Measurements from ENCODE around the gene CSAG3.
"Not testable (repeated sequence)": the region's sequence is repeated elsewhere in the genome, so short reads cannot be mapped to it uniquely, and the experiment has no call there.

GRCh38 chrX:152753686-152754650, 5.0 kb upstream of the CSAG3 start, which contains the start of gene MAGEA2:
- TF ChIP-seq, protein P1, sequence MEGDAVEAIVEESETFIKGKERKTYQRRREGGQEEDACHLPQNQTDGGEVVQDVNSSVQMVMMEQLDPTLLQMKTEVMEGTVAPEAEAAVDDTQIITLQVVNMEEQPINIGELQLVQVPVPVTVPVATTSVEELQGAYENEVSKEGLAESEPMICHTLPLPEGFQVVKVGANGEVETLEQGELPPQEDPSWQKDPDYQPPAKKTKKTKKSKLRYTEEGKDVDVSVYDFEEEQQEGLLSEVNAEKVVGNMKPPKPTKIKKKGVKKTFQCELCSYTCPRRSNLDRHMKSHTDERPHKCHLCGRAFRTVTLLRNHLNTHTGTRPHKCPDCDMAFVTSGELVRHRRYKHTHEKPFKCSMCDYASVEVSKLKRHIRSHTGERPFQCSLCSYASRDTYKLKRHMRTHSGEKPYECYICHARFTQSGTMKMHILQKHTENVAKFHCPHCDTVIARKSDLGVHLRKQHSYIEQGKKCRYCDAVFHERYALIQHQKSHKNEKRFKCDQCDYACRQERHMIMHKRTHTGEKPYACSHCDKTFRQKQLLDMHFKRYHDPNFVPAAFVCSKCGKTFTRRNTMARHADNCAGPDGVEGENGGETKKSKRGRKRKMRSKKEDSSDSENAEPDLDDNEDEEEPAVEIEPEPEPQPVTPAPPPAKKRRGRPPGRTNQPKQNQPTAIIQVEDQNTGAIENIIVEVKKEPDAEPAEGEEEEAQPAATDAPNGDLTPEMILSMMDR (conservative IDR thresholded peaks at IDR 0.05; ENCODE audit: low read depth, low read length), result not testable (repeated sequence)
- not testable (repeated sequence) for TF ChIP-seq FOS (IDR thresholded peaks at IDR 0.05; ENCODE audit: low read depth, low read length); POLR2A (IDR thresholded peaks at IDR 0.05; ENCODE audit: low read depth, low read length); MAZ (IDR thresholded peaks at IDR 0.05; ENCODE audit: borderline replicate concordance, low read depth, low read length); ELK1 (IDR thresholded peaks at IDR 0.05; ENCODE audit: borderline replicate concordance, low read depth, low read length); RAD21 (IDR thresholded peaks at IDR 0.05; ENCODE audit: low read length); MXI1 (IDR thresholded peaks at IDR 0.05; ENCODE audit: borderline replicate concordance, low read depth, low read length); MAFK (IDR thresholded peaks at IDR 0.05; ENCODE audit: low read depth, low read length); BHLHE40 (IDR thresholded peaks at IDR 0.05; ENCODE audit: low read depth, low read length); CEBPB (IDR thresholded peaks at IDR 0.05; ENCODE audit: low read depth, low read length); USF2 (IDR thresholded peaks at IDR 0.05; ENCODE audit: low read depth, low read length)

Measured in IMR-90 (cell line).